ENCODE data around the gene COL5A1.

DNA sequence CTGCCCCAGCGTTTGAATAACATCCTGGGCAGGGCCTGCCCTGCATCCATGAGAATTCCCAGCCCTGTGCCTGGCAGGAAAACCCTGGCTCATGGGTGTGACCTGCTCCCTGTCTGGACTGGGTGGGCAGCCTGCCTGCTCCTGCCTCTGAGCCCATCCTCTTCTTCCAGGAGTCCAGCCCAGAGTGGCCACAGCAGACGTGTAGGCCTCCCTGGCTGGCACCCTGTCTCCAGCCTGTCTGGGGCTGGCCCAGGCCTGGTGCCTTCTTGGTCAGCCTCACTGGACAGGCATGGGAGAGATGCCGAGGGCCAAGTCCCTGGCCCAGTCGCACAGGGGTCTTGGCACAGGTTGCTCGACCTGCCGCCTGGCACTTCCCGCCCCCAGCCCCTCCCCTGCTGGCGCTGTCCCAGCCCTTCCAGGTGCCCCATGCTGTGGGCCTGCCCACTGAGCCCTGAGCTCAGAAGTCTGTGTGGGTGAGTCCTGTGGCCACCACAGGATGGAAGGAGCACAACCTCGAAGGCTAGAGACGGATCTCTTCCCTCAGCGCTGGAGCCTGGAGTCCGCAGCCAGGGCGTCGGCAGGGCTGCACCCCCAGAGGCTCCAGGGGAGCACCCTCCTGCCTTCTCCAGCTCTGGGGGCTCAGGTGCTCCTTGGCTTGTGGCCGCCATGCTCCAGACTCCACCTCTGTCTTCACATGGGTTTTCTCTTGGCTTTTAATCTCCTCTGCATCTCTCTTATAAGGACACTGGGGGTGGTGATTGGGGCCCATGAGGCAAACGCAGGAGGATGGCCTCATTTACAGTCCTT is 11.8 kb upstream of the COL5A1 start:
- TF ChIP-seq, protein P1, sequence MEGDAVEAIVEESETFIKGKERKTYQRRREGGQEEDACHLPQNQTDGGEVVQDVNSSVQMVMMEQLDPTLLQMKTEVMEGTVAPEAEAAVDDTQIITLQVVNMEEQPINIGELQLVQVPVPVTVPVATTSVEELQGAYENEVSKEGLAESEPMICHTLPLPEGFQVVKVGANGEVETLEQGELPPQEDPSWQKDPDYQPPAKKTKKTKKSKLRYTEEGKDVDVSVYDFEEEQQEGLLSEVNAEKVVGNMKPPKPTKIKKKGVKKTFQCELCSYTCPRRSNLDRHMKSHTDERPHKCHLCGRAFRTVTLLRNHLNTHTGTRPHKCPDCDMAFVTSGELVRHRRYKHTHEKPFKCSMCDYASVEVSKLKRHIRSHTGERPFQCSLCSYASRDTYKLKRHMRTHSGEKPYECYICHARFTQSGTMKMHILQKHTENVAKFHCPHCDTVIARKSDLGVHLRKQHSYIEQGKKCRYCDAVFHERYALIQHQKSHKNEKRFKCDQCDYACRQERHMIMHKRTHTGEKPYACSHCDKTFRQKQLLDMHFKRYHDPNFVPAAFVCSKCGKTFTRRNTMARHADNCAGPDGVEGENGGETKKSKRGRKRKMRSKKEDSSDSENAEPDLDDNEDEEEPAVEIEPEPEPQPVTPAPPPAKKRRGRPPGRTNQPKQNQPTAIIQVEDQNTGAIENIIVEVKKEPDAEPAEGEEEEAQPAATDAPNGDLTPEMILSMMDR (conservative IDR thresholded peaks at IDR 0.05; ENCODE audit: low read depth in 2 of 2) = no peak
- TF ChIP-seq EZH2phosphoT487 (IDR thresholded peaks at IDR 0.05; ENCODE audit: unreplicated experiment) (no peak), ZNF114 (CRISPR knock-in tag; IDR thresholded peaks at IDR 0.05) (no peak), POLR2AphosphoS5 (IDR thresholded peaks at IDR 0.05; ENCODE audit: low read depth) (no peak), JUNB (IDR thresholded peaks at IDR 0.05; ENCODE audit: unreplicated experiment) (no peak), EZH2 (IDR thresholded peaks at IDR 0.05; ENCODE audit: low read depth, unreplicated experiment) (no peak), NANOG (IDR thresholded peaks at IDR 0.05; ENCODE audit: borderline replicate concordance) (no peak)
- TF ChIP-seq, protein P2, sequence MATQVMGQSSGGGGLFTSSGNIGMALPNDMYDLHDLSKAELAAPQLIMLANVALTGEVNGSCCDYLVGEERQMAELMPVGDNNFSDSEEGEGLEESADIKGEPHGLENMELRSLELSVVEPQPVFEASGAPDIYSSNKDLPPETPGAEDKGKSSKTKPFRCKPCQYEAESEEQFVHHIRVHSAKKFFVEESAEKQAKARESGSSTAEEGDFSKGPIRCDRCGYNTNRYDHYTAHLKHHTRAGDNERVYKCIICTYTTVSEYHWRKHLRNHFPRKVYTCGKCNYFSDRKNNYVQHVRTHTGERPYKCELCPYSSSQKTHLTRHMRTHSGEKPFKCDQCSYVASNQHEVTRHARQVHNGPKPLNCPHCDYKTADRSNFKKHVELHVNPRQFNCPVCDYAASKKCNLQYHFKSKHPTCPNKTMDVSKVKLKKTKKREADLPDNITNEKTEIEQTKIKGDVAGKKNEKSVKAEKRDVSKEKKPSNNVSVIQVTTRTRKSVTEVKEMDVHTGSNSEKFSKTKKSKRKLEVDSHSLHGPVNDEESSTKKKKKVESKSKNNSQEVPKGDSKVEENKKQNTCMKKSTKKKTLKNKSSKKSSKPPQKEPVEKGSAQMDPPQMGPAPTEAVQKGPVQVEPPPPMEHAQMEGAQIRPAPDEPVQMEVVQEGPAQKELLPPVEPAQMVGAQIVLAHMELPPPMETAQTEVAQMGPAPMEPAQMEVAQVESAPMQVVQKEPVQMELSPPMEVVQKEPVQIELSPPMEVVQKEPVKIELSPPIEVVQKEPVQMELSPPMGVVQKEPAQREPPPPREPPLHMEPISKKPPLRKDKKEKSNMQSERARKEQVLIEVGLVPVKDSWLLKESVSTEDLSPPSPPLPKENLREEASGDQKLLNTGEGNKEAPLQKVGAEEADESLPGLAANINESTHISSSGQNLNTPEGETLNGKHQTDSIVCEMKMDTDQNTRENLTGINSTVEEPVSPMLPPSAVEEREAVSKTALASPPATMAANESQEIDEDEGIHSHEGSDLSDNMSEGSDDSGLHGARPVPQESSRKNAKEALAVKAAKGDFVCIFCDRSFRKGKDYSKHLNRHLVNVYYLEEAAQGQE (IDR thresholded peaks at IDR 0.05; ENCODE audit: unreplicated experiment) = no peak

Measured in GM23338 (cell line).